ENCODE data around the gene PTPRF.

PTPRF gene

DNA sequence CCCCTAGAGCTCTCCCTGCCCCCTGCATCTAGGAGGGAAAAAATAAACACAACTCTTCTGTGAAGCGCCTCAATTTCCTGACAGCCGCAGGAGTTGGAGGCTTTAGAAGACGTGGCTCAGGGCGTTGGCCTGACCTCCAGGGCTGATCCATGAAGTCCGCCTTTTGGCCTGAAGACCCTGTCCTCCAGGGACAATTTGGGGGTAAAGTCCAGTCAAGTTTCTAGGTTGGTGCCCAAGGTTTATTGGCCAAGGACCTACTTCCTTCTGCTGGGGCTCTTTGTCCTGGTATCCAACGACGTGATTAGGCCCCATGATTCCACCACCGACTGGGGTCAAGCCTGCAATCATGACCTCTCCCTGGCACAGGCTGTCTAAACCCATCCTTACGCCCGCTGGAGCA, 54.9 kb downstream of the PTPRF start:
- no peaks in the 10 kb centered on the region for H3K36me3 ChIP-seq
- H3K27me3 ChIP-seq = no peaks in the 10 kb centered on the region
- TF ChIP-seq, protein P1, sequence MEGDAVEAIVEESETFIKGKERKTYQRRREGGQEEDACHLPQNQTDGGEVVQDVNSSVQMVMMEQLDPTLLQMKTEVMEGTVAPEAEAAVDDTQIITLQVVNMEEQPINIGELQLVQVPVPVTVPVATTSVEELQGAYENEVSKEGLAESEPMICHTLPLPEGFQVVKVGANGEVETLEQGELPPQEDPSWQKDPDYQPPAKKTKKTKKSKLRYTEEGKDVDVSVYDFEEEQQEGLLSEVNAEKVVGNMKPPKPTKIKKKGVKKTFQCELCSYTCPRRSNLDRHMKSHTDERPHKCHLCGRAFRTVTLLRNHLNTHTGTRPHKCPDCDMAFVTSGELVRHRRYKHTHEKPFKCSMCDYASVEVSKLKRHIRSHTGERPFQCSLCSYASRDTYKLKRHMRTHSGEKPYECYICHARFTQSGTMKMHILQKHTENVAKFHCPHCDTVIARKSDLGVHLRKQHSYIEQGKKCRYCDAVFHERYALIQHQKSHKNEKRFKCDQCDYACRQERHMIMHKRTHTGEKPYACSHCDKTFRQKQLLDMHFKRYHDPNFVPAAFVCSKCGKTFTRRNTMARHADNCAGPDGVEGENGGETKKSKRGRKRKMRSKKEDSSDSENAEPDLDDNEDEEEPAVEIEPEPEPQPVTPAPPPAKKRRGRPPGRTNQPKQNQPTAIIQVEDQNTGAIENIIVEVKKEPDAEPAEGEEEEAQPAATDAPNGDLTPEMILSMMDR (IDR thresholded peaks at IDR 0.05) = no peak
- no peak overlapping the region for H3K27ac ChIP-seq
- no peak overlapping the region for H3K4me3 ChIP-seq (ENCODE audit: low read depth in 1 of 2, low read length in 1 of 2)
- no peaks in the 10 kb centered on the region for H3K4me1 ChIP-seq (ENCODE audit: control insufficient read depth in 1 of 2, insufficient read depth in 1 of 2, low read depth in 1 of 2, low read length in 1 of 2)
- no peaks in the 10 kb centered on the region for H3K9me3 ChIP-seq

DNA sequence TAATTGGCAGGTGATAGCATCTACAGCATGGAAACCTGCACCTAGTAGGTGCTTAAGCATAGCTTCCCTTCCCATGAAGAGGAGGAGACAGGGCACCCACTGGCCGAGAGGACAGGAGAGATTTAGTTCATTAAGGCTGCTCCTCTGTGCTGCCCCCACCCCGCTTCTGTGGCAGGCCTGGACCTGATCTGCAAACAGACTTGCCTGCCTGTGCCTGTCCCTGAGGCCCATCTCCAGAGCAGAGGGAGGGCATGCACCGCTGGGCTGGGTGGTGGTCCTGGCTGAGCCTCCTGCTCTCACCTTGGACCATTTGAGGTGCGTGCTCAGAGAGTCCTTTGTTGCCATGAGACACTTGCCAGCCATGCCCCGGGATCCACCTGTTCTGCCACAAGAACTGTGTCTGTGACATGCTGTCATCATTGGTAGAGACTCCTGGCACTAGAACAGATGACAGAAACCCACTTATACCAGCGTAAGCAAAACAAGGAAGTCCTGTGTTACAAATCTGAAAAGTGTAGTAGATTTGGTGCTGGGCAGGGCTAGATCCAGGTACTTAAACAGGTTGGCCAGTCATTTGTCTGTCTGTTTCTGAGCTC, 55.6 kb downstream of the PTPRF start:
- no peaks in the 10 kb centered on the region for H3K36me3 ChIP-seq
- H3K9me3 ChIP-seq = no peaks in the 10 kb centered on the region
- no peak overlapping the region for H3K27ac ChIP-seq
- no peaks in the 10 kb centered on the region for H3K27me3 ChIP-seq
- TF ChIP-seq, protein P1 (IDR thresholded peaks at IDR 0.05) = no peak
- H3K4me3 ChIP-seq (ENCODE audit: low read depth in 1 of 2, low read length in 1 of 2) = no peak overlapping the region
- no peaks in the 10 kb centered on the region for H3K4me1 ChIP-seq (ENCODE audit: control insufficient read depth in 1 of 2, insufficient read depth in 1 of 2, low read depth in 1 of 2, low read length in 1 of 2)

DNA sequence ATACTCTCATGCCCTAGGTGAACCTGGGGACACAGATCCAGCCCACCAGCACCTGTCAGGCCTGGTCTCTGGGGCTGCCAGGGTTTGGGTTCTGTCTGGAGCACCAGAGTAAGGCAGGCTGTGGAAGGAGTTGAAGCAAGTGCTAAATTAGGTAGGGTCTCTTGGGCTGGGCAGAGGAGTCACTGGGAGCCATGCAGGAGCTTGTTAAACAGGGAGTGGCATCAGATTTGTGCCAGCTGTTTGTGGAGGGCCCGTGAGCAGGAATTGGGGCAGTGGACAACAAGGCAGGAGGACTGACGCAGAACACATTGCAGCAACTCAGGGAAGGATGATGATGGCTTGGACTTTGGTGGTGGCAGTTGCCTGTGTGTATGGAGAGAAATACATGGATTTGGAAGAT, 56.3 kb downstream of the PTPRF start:
- H3K27ac ChIP-seq = no peak overlapping the region
- no peaks in the 10 kb centered on the region for H3K9me3 ChIP-seq
- H3K27me3 ChIP-seq = no peaks in the 10 kb centered on the region
- no peak overlapping the region for H3K4me3 ChIP-seq (ENCODE audit: low read depth in 1 of 2, low read length in 1 of 2)
- TF ChIP-seq, protein P1 (IDR thresholded peaks at IDR 0.05) = no peak
- no peaks in the 10 kb centered on the region for H3K36me3 ChIP-seq
- no peaks in the 10 kb centered on the region for H3K4me1 ChIP-seq (ENCODE audit: control insufficient read depth in 1 of 2, insufficient read depth in 1 of 2, low read depth in 1 of 2, low read length in 1 of 2)

DNA sequence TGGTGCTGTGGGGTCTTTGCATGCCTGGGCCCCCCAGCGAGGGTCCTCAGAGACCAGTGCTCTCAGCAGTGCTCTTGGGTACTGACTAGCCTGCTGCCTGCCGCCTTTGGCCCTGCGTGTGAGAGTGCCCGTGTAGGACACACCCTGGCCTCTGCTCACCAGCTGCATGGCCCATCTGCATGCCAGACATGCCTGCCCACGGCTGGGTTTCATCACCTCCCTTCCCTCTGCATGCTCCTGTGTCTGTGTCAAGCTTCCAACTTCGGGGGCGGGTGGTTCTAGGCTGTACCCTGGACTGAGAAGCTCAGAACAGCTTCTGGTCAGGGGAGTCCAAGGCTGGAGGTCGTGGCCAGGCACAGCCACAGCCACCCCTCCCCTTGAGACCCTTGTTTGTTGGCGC, 56.9 kb downstream of the PTPRF start:
- no peaks in the 10 kb centered on the region for H3K9me3 ChIP-seq
- TF ChIP-seq, protein P1 (IDR thresholded peaks at IDR 0.05) = no peak
- H3K4me1 ChIP-seq (ENCODE audit: control insufficient read depth in 1 of 2, insufficient read depth in 1 of 2, low read depth in 1 of 2, low read length in 1 of 2) = no peaks in the 10 kb centered on the region
- no peaks in the 10 kb centered on the region for H3K36me3 ChIP-seq
- no peak overlapping the region for H3K27ac ChIP-seq
- no peaks in the 10 kb centered on the region for H3K27me3 ChIP-seq
- no peak overlapping the region for H3K4me3 ChIP-seq (ENCODE audit: low read depth in 1 of 2, low read length in 1 of 2)

DNA sequence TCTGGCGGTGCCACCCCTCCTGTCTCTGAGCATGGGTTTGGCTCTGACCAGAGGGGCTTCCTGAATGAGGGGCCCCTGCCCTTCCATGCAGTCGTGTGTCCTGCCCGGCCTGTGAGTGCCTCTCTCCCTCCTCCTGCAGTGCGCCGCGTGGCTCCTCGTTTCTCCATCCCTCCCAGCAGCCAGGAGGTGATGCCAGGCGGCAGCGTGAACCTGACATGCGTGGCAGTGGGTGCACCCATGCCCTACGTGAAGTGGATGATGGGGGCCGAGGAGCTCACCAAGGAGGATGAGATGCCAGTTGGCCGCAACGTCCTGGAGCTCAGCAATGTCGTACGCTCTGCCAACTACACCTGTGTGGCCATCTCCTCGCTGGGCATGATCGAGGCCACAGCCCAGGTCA, 57.9 kb downstream of the PTPRF start:
- Histone ChIP-seq H3K9me3 (no peaks in the 10 kb centered on the region), H3K4me1 (ENCODE audit: control insufficient read depth in 1 of 2, insufficient read depth in 1 of 2, low read depth in 1 of 2, low read length in 1 of 2) (no peaks in the 10 kb centered on the region), H3K27ac (no peak overlapping the region), H3K27me3 (no peaks in the 10 kb centered on the region), H3K4me3 (ENCODE audit: low read depth in 1 of 2, low read length in 1 of 2) (no peak overlapping the region), H3K36me3 (no peaks in the 10 kb centered on the region)
- TF ChIP-seq, protein P1 (IDR thresholded peaks at IDR 0.05) = no peak
